Stimulated activated CD4-positive, alpha-beta T cell treated with anti-CD3 and anti-CD28 coated beads, Interleukin-12 subunit alpha, Interleukin-12 subunit beta, amount 100 ng/mL, for 24 hours (primary cell): ENCODE results near the gene RIPOR3.
A peak's percentile ranks its signal among the peaks of the same experiment; 100 is the strongest.
"Not testable (repeated sequence)": the region's sequence is repeated elsewhere in the genome, so short reads cannot be mapped to it uniquely, and the experiment has no call there.

Experiments
- DNase-seq, 2 experiments: peaks; one replicate each; pipeline ENCODE4 v3.0.0-alpha.2; 2020; ENCODE audit warnings: low read depth in 2 of 2

RIPOR3 gene

DNA sequence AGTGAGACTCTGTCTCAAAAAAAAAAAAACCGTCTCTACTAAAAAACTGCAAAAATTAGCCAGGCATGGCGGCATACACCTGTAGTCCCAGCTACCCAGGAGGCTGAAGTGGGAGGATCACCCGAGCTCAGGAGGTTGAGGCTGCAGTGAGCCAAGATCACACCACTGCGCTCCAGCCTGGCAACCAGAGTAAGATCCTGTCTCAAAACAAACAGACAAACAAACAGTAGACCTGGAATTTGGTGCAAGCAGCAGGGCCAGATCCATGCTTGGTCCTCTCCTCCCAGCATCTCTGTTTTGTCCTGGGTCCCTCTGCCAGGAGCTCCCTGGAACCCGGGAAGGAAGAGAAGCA, 11.6 kb downstream of the RIPOR3 start:
- no peak for DNase-seq

DNA sequence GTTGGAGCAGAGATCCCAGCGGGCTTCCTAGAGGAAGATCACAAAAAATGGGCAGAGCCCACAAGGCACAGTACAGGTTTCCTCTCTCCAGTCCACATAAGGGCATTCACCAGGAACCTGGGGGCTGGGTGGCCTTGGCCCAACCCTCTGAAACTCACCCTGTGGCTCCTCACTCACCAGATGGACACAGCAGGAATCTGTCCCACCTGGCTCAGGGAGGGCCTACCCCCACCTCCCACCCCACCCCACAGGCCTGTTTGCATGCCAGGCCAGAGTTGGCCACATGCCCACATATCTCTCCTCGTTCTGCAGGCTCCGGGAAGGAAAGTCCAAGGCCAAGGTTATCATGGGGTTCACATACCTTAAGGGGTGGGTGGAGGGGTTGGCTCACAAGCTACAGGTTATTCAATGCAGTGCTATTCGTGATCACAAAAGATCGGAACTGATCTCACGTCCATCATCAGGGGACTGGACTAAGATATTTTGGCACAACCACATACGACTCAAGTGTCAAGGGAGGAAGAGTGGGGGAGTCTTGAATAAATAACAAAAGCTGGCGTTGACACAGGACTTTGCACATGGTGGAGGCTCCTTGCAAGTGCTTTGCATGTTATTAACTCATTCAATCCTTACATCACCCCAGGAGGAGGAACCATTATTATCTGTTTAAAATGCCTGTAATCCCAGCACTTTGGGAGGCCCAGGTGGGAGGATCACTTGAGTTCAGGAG, 13.0 kb downstream of the RIPOR3 start:
- DNase-seq: no peak

DNA sequence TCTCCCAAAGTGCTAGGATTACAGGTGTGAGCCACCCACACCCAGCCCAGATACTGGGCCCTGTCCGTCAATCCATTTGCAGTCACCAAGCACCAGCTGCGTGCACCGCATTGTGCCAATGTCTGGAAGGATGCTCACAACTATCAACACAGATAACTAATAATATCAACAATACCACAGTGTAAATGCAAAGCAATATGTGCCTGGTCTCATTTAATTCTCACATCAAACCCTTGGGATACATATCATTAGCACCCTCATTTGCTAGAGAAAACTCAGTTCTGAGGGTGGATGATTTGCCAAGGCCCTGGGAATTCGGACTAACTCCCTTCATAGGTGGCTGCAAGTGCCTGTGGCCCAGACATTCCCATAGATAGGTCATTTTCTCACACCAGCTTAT, 14.5 kb downstream of the RIPOR3 start:
- no peak for DNase-seq

DNA sequence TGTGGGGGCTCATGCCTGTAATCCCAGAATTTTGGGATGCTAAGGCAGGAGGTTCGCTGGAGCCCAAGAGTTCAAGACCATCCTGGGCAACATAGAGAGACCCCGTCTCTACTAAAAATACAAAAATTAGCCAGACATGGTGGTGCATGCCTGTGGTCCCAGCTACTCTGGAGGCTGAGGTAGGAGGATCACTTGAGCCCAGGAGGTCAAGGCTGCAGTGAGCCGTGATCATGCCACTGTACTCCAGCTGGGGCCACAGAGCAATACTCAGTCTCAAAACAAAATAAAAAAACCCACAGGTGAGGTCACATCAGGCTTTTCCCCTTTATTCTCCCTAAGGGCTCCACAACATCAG, 15.0 kb downstream of the RIPOR3 start:
- DNase-seq: not testable (repeated sequence)

DNA sequence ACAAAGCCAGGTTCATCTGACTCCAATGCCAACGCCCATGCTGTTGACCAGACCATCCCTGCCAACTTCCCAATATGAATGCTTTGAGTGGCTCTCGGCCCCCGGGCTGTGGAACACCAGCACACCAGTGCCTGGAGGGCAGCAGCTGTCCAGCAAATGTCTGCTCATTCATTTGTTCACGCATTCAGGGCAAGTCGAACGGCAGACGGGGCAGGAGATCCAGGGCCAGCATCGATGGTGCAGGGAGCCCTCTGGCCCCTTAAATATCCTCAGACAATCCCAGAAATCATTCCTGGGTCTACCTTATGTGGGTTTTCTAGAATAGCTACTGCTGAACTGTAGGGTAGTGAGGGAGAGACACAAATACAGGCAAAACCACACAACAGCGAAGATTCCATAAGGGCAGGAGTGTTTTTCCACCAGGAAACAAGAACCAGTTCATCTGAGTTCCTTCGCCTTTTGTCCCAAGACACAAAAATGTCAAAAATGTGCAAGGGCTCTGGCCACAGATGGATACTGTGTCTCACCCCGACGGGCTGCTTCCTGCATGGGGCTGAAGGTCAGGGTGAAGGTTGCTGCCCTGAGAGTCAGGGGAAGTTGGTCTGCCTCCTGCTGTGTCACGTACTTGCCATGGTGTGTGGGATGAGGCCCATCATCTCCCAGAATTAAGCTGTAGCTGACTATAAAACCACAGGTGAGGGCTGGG, 15.5 kb downstream of the RIPOR3 start:
- no peak for DNase-seq

DNA sequence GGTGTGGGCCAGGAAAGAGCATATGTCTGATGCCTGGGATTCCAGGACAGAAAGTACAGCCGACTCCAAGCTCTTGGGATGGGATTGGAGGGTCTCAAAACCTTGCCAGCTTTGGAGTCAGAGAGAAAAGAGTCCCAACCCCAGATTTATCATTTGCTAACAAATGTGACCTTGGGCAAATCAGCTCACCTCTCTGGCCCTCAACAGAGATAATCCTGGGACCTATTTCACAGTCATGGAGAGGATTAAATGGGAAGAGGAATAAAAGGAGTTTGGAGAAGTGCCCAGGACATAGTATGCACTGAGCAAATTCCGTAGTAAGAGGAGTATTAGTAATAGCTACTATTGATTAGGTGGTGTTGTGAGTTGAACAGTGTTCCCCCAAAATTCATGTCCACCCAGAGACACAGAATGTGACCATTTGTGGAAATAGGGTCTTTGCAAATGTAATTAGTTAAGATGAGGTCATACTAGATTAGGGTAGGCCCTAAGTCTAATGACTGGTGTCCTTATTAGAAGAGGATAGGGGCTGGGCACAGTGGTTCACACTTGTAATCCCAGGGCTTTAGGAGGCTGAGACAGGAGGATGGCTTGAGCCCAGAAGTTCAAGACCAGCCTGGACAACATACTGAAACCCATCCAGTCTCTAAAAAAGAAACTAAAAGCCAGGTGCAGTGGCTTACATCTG, 17.1 kb downstream of the RIPOR3 start:
- no peak for DNase-seq

DNA sequence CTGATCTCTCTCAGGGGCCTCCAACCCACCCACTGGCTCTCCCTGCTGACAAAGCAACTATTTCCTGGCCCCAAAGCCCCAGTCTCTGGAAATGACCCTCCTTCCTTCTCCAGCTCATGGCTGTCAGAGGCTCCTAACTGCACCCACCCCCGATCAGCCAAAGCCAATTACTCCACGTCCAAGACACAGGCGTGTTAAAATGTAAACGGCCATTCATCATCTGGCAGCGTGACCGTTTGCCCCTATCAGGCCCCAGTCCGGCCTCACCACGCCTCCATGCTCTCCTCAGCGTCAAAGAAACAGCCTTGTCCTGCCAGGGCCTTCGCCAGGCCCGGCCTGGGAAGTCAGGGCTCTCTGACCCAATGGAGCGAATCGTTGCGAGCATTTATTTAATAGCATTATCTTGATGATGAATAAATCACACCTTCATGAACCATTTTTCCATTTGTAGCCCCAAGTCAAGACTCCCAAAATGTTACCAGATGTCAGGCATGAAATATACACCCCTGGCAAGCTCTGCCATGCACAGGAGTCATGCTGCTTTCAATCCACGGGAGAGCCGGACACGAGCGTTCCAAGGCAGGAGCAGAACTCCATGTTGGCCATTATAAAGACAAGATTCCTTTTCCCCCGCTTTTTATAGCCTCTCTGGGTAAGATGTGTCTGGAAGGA, 17.7 kb downstream of the RIPOR3 start:
- DNase-seq: no peak

DNA sequence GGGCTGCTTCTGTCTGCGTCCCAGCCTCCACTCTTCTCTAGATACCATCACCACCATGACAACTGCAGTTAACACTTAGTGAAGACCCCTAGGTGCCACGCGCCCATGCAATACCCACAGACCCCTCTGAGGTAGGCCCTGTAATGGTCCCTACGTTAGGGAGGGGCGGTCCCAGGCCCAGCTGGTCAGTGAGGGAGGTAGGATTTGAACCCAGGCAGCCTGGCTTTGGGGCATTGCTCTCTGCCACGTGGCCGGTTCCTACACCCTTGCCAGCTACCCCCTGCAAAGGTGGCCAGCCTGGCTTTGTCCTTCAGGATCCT, 18.2 kb downstream of the RIPOR3 start:
- no peak for DNase-seq

DNA sequence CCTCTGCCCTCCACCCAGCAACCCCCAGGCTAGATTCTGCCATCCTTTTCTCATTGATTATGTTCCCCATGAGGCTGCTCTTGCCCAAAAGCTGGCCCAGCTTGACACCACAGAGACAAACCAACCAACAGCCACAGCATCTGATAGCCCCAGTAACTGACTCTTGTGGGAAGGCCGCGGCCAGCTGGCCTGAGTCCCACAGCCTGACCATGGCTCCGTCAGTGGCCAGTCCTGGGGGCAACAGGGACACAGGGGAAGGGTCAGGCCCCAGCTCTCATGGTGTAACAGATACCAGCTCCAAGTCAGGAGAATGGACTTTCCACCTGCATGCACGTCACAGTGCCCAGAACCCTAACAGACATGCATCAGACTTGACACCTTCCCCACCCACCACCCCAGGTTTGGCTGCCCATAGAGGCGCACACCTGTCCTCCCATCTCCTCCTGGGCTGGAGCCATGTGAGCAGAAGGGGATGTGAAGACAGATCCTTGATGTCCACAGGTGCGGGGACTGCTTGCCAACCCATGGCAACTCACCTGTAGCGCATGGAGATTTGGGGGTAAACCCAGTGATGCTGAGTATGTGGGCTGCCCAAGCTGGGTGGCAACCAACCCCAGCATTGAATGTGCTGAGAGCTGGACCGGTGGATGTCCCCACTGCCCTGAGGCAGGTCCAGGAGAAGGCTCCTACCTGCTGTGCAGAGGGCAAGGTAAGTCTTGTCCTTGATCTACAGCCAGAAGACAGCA, 18.8 kb downstream of the RIPOR3 start:
- DNase-seq: no peak

DNA sequence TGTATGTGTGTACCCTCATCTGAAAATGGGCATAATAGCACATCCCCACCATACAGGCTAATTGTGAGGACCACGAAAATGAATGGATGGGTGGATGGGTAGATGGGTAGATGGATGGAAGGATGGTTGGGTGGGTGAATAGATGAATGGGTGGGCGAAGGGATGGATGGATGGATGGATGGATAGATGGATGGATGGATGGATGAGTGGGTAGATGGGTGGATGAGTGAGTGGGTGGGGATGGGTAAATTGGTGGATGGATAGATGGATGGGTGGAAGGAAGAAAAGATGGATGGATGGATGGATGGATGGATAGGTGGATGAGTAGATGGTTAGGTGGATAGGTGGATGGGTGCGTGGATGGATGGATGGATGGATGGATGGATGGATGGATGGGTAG, 19.7 kb downstream of the RIPOR3 start:
- DNase-seq: no peak

DNA sequence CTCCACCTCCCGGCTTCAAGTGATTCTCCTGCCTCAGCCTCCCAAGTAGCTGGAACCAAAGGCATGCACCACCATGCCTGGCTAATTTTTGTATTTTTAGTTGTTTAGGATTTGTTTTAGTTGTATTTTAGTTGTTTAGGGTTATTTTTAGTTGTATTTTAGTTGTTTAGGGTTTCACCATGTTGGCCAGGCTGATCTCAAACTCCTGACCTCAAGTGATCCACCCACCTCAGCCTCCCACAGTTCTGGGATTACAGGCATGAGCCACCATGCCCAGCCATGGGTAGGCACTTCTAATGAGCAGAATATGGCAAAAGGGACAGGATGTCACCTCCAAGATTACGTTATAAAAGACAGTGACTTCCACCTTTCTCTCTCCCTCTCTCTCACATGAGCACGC, 20.3 kb downstream of the RIPOR3 start:
- DNase-seq: not testable (repeated sequence)

DNA sequence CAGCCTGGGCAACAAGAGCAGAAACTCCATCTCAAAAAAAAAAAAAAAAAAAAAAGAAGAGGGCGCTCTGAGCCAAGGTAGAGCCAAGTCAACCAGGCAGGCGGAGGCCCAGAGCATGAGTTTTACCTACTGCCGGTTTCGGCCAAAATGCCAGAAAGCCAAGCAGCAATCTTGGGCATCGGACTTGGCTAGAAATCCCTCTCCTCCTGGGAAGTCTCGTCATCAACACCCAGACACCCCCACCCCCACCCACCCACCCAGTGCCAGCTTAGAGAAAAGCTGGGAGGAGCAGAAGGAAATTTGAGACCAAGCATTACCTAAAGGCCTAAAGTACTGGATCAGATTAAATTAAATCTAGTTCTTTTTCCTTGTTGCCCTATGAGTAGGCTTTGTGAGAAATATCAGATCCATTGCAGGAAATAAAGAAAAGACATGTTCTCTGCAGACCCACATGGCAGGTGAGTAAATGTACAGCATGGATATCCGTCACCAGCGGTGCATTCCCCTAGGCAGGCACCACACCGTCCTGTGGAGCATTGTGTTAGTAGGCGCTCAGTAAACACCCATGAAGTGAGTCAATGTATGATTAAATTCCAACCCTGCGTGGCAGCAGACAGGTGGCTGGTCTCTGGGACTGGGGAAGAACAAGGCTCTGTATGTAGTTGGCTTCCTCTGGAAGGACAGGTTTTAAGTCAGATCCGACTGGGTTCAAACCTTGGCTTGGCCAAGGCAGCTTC, 21.0 kb downstream of the RIPOR3 start:
- no peak for DNase-seq

DNA sequence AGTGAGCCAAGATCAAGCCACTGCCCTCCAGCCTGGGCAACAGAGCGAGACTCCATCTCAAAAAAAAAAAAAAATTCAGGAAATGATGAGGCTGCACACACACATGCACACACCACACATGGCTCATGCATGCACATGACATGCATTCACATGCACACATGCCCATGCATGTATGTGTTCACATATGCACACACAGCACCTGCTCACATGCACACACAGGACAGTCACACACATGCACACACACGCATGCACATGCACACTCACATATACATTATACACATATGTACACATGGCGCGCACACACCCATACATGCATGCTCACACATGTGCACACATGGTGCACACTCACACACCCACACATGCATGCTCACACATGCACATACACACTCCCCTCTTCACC, 22.5 kb downstream of the RIPOR3 start:
- DNase-seq: no peak

DNA sequence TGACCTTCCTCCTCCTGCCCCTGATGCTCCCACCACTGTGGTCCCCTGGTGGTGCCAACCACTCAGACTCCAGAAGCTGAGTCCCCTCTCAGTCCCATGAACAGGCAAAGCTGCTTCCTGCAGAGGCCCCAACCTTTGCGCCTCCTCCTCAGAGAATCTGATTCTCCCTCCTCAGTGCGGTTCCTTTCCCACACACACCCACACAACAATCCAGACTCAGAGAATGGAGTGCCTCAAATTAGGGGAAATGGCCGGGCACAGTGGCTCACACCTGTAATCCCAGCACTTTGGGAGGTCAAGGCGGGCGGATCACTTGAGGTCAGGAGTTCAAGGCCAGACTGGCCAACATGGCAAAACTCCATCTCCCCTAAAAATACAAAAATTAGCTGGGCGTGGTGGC, 23.0 kb downstream of the RIPOR3 start:
- DNase-seq: no peak

DNA sequence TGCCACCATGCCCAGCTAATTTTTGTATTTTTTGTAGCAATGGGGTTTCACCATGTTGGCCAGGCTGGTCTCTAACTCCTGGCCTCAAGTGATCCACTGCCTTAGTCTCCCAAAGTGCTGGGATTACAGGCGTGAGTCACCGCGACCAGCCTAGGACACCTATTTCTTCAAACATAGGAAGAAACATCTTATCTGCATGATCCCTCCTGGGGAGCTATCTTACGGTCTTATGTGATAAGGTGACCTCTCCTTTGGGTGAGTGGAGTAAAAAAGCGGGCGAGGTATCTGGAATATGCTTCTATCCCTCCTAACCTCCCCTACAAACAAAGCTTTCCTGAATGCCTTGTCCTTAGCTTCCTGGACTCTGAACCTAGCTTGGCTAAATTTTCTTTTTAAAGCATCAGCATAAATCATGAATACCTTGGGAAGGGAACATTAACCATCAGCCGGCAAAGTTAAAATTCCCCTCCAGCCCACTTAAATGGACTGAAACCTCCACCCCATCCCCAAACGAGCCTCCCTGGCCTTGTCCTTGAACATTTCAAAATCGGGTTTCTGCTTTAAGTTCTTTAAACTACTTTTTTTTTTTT, 24.5 kb downstream of the RIPOR3 start:
- DNase-seq: no peak

DNA sequence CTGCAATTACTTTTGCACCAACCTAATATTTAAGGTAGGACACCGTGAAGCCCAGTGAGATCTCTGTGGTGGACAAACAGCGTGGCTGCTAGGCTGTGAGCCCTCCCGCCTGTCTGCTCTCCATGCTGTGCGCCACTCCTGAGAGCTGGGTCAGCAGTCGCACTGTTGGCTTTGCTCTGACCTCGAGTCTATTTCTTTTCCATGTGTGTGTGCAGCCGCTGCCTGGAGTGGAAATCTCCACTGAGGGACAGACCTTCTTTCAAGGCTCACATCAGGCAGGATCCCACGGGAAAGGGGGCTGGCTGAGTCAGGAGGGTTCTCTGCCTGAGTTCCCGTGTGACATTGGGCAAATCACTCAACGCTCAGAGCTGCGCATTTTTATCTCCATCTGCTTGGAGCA, 27.1 kb downstream of the RIPOR3 start:
- DNase-seq: no peak

DNA sequence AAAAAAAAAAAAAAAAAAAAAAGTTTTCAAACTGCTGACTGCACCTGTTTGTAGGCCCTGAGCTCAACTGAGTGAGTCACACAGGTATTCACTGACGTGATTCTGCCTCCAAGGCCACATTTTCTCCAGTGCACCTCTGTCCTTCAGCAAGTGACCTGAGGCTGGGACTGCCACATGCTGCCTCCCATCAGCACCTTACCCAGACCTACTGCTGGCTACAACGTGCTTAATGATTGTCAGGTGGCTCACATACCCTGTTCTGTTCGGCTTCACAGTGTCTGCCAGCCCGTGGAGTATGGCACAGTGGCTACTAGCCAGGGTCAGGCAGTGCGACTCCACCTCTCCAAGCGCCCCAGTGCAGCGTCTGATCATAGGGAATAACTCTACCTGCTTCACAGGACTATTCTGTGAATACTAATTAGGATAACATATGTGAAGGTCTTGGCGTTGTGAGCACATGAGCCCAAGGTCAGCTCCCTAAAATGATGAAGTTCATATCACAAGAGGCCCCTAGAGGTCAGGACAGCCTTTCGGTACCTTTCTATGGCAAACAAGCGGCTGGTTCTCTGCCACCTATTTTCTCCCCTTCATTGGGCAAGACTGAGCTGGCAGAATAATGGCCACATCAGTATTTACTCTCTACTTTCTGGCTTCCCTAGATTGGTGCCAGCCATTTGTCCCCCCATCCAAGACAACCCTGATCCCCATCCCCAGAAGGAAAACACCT, 28.1 kb downstream of the RIPOR3 start:
- peak in 1 of 2 experiments; percentile 2 for DNase-seq

DNA sequence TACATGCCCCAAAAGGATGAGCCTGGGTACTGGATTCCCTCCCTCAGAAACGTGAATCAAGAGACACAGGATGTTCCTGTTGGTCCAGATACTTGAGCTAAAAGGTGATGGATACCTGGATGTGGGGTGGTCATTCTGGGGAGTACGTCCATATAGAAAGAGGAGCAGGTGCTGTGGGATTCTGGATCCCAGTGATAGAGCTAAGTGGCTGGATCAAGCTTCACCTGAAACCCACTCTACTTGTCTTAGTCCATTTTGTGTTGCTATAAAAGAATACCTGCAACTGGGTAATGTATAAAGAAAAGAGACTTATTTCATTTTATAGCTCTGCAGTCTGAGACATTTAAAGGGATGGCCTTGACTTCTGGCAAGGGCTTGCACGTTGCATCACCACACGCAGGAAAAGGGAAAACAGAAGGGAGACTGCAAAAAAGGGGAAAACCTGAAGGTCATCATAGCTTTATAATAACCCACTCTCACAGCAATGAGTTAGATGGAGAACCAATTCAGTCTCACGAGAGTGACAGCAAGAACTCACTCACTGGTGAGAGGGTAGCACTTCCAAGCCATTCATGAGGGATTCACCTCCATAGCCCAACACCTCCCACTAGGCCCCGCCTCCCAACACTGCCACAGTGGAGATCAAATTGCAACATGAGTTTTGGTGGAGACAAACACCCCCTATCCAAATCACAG, 31.2 kb downstream of the RIPOR3 start:
- DNase-seq: no peak

DNA sequence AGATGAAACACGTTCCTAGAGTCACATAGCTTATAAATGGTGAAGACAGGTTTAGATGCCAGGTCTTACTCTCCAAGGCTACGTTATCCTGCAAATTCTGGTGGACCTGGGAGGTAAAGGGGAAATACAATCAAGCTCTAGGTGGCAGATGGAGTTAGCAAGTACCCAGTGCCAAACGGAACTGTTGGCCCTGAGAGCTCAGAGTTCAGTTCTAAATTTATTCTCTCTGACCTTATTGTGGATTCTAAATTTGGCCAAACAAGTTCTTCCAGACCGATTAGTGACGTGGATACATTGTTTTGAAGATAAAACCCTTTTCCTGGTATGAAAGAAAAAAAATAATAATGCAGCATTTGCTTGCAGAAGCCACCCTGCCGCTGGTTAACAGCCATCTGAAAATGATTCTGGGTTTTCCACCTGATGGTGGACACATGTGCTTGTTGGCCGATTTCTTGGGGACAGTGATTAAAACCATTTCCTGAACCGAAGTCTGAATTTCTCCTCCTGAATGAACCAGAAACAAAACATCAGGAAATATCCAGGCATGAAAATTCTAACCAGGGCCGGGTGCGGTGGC, 32.5 kb downstream of the RIPOR3 start:
- DNase-seq: no peak
